Esophagus squamous epithelium (tissue), 4 donors: ENCODE data around the gene C2orf42.
"Not testable (repeated sequence)": the region's sequence is repeated elsewhere in the genome, so short reads cannot be mapped to it uniquely, and the experiment has no call there.

Experiments
- CTCF ChIP-seq, 6 experiments: fragments of 450-650 bp in 4 of 6; fragments of 200-600 bp in 2 of 6; sonication (generic) in 2 of 6; IDR thresholded peaks; one replicate each; pipeline ENCODE4 v1.5.1; 2016 to 2019; ENCODE audit warnings: antibody characterized with exemption in 6 of 6, mild to moderate bottlenecking in 4 of 6, moderate library complexity in 4 of 6
- POLR2A ChIP-seq, 4 donors: fragments of 450-650 bp; IDR thresholded peaks; one replicate each; pipeline ENCODE4 v1.6.1; 2017; ENCODE audit warnings: antibody characterized with exemption in 4 of 4, mild to moderate bottlenecking in 4 of 4, moderate library complexity in 3 of 4

- TF ChIP-seq CTCF, POLR2A (IDR thresholded peaks at IDR 0.05): not testable (repeated sequence)
Observed at GRCh38 chr2:70101686-70102085, 89.1 kb downstream of the C2orf42 start.
